Hematopoietic multipotent progenitor cell treated with erythropoietin and hydrocortisone succinate and interleukin-3 and kit ligand, for 15 days (in vitro differentiated cells): ENCODE measurements around the gene CD300E.

Experiments used
- DNase-seq: peaks from one replicate; pipeline ENCODE4 v3.0.0-alpha.2; 2015; ENCODE audit warnings: low spot score

Gene CD300E

DNA sequence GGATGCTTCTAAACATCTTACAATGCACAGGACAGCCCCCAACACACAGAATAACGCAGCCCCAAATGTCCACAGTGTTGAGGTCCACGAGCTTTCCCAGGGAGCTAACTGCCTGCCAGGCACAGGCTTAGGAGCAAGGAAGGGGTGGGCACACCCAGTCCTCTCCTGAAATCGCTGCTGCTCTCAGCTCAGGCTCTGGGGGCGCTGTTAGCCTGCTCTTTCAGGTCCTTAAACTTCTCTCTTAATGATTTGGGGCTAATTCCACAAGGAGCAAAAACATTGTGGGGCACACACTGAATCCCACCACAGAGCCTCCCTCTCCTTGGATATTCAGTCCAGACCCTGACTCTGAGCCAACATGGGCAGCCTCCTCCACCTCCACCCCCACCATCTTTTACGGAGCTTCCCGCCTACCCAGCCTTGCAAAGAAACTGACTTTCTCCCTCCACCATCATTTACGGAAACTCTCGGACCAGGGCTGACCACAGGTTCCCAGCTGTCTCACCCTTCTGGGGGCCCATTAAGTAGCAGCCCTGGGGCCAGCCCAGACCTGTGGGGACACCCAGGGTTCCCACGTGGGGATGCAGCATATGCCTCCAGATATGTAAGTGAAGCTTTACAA lies 57.3 kb downstream of the CD300E start:
- no peak for DNase-seq

DNA sequence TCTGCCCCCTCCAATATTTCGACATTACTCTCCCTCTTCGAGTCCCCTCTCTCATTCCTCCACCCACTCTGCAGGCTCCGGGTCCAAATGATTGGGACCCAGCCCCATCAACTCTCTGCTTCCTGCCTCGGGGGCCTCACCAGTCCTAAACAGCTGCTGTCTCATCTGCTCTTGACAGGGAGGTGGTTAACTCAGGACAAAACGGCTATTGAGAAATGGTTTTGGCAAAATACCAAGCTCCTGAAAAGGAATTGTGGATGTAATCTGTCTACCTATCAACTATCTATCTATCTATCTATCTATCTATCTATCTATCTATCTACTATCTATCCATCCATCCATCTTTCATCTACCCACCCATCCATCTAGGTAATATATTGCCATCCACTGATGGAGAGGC lies 58.4 kb downstream of the CD300E start:
- DNase-seq = no peak

DNA sequence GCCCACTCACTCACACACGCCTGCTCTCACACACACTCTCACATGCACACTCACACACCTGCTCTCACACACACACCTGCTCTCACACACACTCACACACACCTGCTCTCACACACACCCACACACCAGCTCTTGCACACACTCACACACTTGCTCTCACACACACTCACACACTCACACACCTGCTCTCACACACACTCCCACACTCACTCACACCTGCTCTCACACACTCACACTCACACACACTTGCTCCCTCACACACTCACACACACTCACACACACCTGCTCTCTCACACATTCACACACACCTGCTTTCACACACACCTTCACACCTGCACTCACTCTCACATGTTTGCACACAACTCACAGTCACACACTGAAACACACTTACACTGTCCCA lies 60.2 kb downstream of the CD300E start:
- DNase-seq = no peak

DNA sequence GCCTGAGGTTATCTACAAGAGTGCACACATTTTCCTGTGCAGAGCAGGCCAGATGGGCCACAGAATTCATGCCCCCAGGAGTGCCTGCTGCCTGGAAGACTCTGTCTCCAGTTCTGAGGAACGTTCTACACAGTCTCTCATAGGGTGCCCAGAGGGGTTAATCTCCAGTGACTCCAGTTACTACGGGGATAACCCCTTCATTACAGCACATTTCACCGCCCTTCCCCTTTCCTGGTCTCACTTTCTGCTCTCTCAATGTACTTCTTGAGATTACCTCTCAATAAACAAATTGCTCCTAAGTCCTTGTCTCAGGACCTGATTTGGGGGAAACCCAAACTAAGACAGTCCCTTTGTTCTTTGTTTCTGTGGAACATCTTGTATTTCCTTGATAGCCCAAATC lies 62.0 kb downstream of the CD300E start:
- DNase-seq = no peak
